Activated effector memory CD4-positive, alpha-beta T cell treated with Interleukin-2 at 50 U/mL for 16 hours (primary cell): ENCODE results near the gene CCT7.

Source experiments
- DNase-seq: peaks from one replicate; pipeline ENCODE4 v3.0.0-alpha.2; 2020

The CCT7 gene

GRCh38 chr2:73227086-73227485 is 7.0 kb upstream of the CCT7 start:
- DNase-seq: no peak

GRCh38 chr2:73228631-73229030 is 5.5 kb upstream of the CCT7 start:
- DNase-seq: no peak

GRCh38 chr2:73232403-73233153 is 1.5 kb upstream of the CCT7 start:
- DNase-seq: no peak

GRCh38 chr2:73233154-73233931 is 765 bp upstream of the CCT7 start, which contains the start of gene PRADC1:
PRADC1 (minus strand) TSS chr2:73233239; CDS start chr2:73233160, 79 bp downstream.
- DNase-seq: peak; percentile 91

GRCh38 chr2:73235315-73236028 is 1.4 kb downstream of the CCT7 start:
- no peak for DNase-seq

GRCh38 chr2:73237168-73237567 is 3.1 kb downstream of the CCT7 start:
- DNase-seq: no peak

GRCh38 chr2:73238149-73238548 is 4.0 kb downstream of the CCT7 start:
- DNase-seq: no peak

- DNase-seq: no peak
These were observed 4.9 kb downstream of the CCT7 start for GRCh38 chr2:73238976-73239375.

- DNase-seq: no peak
These were observed 5.7 kb downstream of the CCT7 start for GRCh38 chr2:73239776-73240175.

- no peak for DNase-seq
These were observed 9.9 kb downstream of the CCT7 start for GRCh38 chr2:73243884-73244570.

GRCh38 chr2:73244580-73244979 is 10.5 kb downstream of the CCT7 start:
- no peak for DNase-seq

GRCh38 chr2:73246850-73247249 is 12.7 kb downstream of the CCT7 start:
- no peak for DNase-seq

GRCh38 chr2:73249636-73250035 is 15.5 kb downstream of the CCT7 start:
- no peak for DNase-seq

GRCh38 chr2:73250872-73251846 is 17.1 kb downstream of the CCT7 start:
- no peak for DNase-seq

- no peak for DNase-seq
These were observed 18.3 kb downstream of the CCT7 start for GRCh38 chr2:73252238-73253027.

GRCh38 chr2:73253400-73253799 is 19.3 kb downstream of the CCT7 start:
- DNase-seq: no peak

GRCh38 chr2:73253901-73254300 is 19.8 kb downstream of the CCT7 start:
- DNase-seq: no peak

GRCh38 chr2:73254343-73255006 is 20.4 kb downstream of the CCT7 start:
- no peak for DNase-seq

- DNase-seq: no peak
These were observed 21.0 kb downstream of the CCT7 start for GRCh38 chr2:73255007-73255644.
